K562 (cell line): ENCODE results near the gene VEGFA. TPM values are rescaled to one million over a fixed set of nuclear protein-coding genes. Genes with fewer than 3 reads are reported as not detected.

Source experiments
- ARID2 ChIP-seq: fragments of 450-650 bp; IDR thresholded peaks from 2 replicates; pipeline ENCODE4 v1.6.1; 2017; ENCODE audit warnings: antibody characterized with exemption, mild to moderate bottlenecking
- BRD4 ChIP-seq: fragments of 200-600 bp; sonication (generic); IDR thresholded peaks from 2 replicates; pipeline ENCODE4 v1.6.1; 2017; ENCODE audit warnings: inconsistent platforms
- CC2D1A ChIP-seq: fragments of 450-650 bp; IDR thresholded peaks from 2 replicates; pipeline ENCODE4 v1.6.1; 2017; ENCODE audit warnings: mild to moderate bottlenecking
- FOSL1 ChIP-seq: fragments of 200-800 bp; sonication (Bioruptor generic); conservative IDR thresholded peaks from 2 replicates; pipeline ENCODE4 v1.6.1; 2016; ENCODE audit warnings: missing genetic modification characterization, missing compliant biosample characterization
- GABPB1 ChIP-seq: sonication (generic); formaldehyde crosslinking; IDR thresholded peaks from 2 replicates; pipeline ENCODE4 v1.8.0; 2022; ENCODE audit warnings: mild to moderate bottlenecking, missing genetic modification reagents
- GABPB2 ChIP-seq: fragments of 250-450 bp; sonication (Bioruptor Pico); conservative IDR thresholded peaks from 2 replicates; pipeline ENCODE4 v1.5.1; 2021; ENCODE audit warnings: mild to moderate bottlenecking
- GTF2F1 ChIP-seq: IDR thresholded peaks from 2 replicates; pipeline ENCODE4 v1.6.1; 2011; ENCODE audit warnings: low read depth, low read length, improper control_type of control experiment
- KDM2B ChIP-seq: fragments of 250-450 bp; sonication (Bioruptor Pico); IDR thresholded peaks from 2 replicates; pipeline ENCODE4 v1.8.0; 2021; ENCODE audit warnings: mild to moderate bottlenecking, moderate library complexity
- NELFE ChIP-seq: IDR thresholded peaks from 2 replicates; pipeline ENCODE4 v1.6.1; 2011; ENCODE audit warnings: mild to moderate bottlenecking; ENCODE audit not compliant: insufficient read depth, insufficient read length
- NEUROD1 ChIP-seq: fragments of 150-350 bp; IDR thresholded peaks from 2 replicates; pipeline ENCODE4 v1.6.1; 2014; ENCODE audit warnings: borderline replicate concordance, low read length, low read depth; ENCODE audit not compliant: partially characterized antibody
- NFRKB ChIP-seq: fragments of 450-650 bp; IDR thresholded peaks from 2 replicates; pipeline ENCODE4 v1.6.1; 2016; ENCODE audit warnings: low read depth
- NFYB ChIP-seq: IDR thresholded peaks from 2 replicates; pipeline ENCODE4 v1.6.1; 2011; ENCODE audit warnings: mild to moderate bottlenecking, moderate library complexity; ENCODE audit not compliant: insufficient read length; ENCODE audit errors: extremely low read depth
- NUFIP1 ChIP-seq: fragments of 450-650 bp; IDR thresholded peaks from 2 replicates; pipeline ENCODE4 v1.6.1; 2018; ENCODE audit not compliant: partially characterized antibody
- RBBP5 ChIP-seq: fragments of 200-600 bp; sonication (generic); IDR thresholded peaks from 2 replicates; pipeline ENCODE4 v1.6.1; 2012; ENCODE audit warnings: borderline replicate concordance, mild to moderate bottlenecking, low read length, control low read depth, inconsistent platforms; ENCODE audit not compliant: insufficient read depth, poor library complexity, severe bottlenecking
- SIX5 ChIP-seq, 2 experiments: IDR thresholded peaks; 2 replicates each; pipeline ENCODE4 v1.6.1; 2011; ENCODE audit warnings: low read length in 2 of 2, borderline replicate concordance in 1 of 2, low read depth in 1 of 2, mild to moderate bottlenecking in 1 of 2, moderate library complexity in 1 of 2; ENCODE audit not compliant: insufficient read depth in 1 of 2
- SNRNP70 ChIP-seq: fragments of 200-400 bp; formaldehyde crosslinking; optimal IDR thresholded peaks from 2 replicates; pipeline ENCODE3; 2017; ENCODE audit warnings: low read depth, low read length
- STAT5B ChIP-seq: fragments of 250-450 bp; sonication (Bioruptor Pico); IDR thresholded peaks from 2 replicates; pipeline ENCODE4 v1.8.0; 2021; ENCODE audit warnings: mild to moderate bottlenecking, inconsistent platforms
- TAF15 ChIP-seq: fragments of 200-400 bp; formaldehyde crosslinking; IDR thresholded peaks from 2 replicates; pipeline ENCODE4 v1.6.1; 2017; ENCODE audit warnings: mild to moderate bottlenecking, low read depth, low read length, moderate library complexity
- ZC3H8 ChIP-seq: fragments of 450-650 bp; IDR thresholded peaks from 2 replicates; pipeline ENCODE4 v1.6.1; 2017
- ZNF507 ChIP-seq: conservative IDR thresholded peaks from 2 replicates; pipeline ENCODE4 v1.6.1; 2017; ENCODE audit warnings: missing genetic modification characterization, missing compliant biosample characterization
- polyA plus RNA-seq, 8 experiments: library from polyadenylated mRNA; depleted of rRNA in 4 of 8; stranded (reverse) in 5 of 8; unstranded in 3 of 8; fragments of >200 nt; fragmentation: Nextera tagmentation in 2 of 8; fragmentation: Illumina TruSeq in 1 of 8; extraction: Ambion mirVana in 2 of 8; extraction: Trizol in 1 of 8; gene quantifications; 2 replicates each; pipeline versions ENCODE4 v1.2.1 to v1.2.3, GENCODE V29; 2011 to 2014; ENCODE audit warnings: inconsistent platforms in 1 of 8, missing spikeins in 1 of 8
- total RNA-seq, 7 experiments: library from RNA; depleted of rRNA in 6 of 7; stranded (reverse); fragments of >200 nt in 6 of 7; fragmentation: Illumina TruSeq in 2 of 7; extraction: Trizol in 2 of 7; gene quantifications; 2 replicates each; pipeline versions ENCODE4 v1.2.1 to v1.2.3, GENCODE V29; 2011 to 2021; ENCODE audit warnings: low replicate concordance in 1 of 7
- TF ChIP-seq, protein P1 (sequence below), 3 experiments: fragments of 200-800 bp in 1 of 3; sonication (Bioruptor generic) in 1 of 3; sonication (generic) in 1 of 3; formaldehyde crosslinking in 1 of 3; IDR thresholded peaks; 2 replicates each; pipeline versions ENCODE4 v1.6.1 to v1.8.0; 2016 to 2022; ENCODE audit warnings: mild to moderate bottlenecking in 2 of 3, missing compliant biosample characterization in 2 of 3, missing genetic modification characterization in 2 of 3, missing genetic modification reagents in 1 of 3
- TF ChIP-seq, protein P2 (sequence below): conservative IDR thresholded peaks from 2 replicates; pipeline ENCODE4 v1.6.1; 2011; ENCODE audit warnings: low read depth, mild to moderate bottlenecking, low read length; ENCODE audit not compliant: control insufficient read depth
- TF ChIP-seq, protein P3 (sequence below): IDR thresholded peaks from 2 replicates; pipeline ENCODE4 v1.6.1; 2011; ENCODE audit not compliant: insufficient read length; ENCODE audit errors: extremely low read depth
- TF ChIP-seq, protein P4 (sequence below): fragments of 450-650 bp; IDR thresholded peaks from 2 replicates; pipeline ENCODE4 v1.6.1; 2016; ENCODE audit warnings: borderline replicate concordance

The VEGFA gene
- total and polyA plus RNA-seq, 9 of the 15 experiments (the other 6 are each of a cell fraction or from before 2014, with no cell fraction given): 14.0 to 271 (median 124) TPM

DNA sequence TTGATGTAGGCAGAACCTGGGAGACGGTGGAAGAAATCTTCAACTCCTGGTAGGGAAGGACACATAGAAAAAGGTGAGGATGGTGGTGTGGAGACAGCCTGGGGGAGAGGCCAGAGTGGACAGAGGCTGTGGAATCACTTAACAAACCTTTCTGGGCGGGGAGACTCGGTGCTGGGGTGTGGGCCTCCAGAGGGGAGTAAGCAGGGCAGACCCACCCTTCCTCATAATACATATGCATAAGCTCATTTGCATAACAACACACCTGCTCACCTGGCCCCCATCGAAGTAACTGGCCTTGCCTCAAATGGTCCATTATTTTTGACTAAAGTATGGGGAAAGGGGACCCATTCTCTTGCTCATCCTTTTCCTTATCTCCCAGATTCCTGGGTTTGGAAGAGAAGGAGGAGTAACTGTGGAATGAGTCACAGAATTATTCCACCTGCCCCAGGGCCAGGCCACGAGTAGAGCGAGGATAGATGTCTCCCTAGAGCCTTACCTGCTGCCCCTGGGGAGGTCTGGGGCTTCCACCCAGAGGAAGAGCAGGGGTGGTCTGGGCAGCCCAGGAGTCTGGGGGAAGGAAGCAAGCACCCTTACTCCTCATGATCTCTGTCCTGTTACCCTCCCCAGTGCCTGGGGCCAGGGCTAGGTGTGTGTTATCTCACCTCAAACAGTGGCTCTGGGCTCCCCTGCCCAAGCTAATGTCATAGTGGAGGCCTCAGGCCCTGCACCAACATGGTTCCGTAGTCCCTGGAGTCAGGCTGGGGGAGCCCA, 10.7 kb upstream of the VEGFA start (continued):
- TF ChIP-seq TAF15 (no peak), RBBP5 (peak; percentile 28), SNRNP70 (no peak), BRD4 (no peak), CC2D1A (no peak), FOSL1 (tag) (0 out of 2 replicates have a peak, but pooled peaks have one; percentile 16), GABPB2 (CRISPR knock-in tag) (no peak), ARID2 (no peak), NEUROD1 (no peak), SIX5 (IDR thresholded peaks at IDR 0.05; ENCODE audit: borderline replicate concordance in 1 of 2, insufficient read depth in 1 of 2, low read depth in 1 of 2, low read length in 2 of 2) (no peak), NFRKB (no peak), NUFIP1 (no peak), STAT5B (no peak), GABPB1 (CRISPR knock-in tag) (no peak), KDM2B (no peak), GTF2F1 (0 out of 2 replicates have a peak, but pooled peaks have one; percentile 32), ZNF507 (tag) (no peak), NELFE (no peak), ZC3H8 (no peak), NFYB (no peak)
- TF ChIP-seq, protein P1, sequence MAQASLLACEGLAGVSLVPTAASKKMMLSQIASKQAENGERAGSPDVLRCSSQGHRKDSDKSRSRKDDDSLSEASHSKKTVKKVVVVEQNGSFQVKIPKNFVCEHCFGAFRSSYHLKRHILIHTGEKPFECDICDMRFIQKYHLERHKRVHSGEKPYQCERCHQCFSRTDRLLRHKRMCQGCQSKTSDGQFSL (CRISPR knock-in tag; IDR thresholded peaks at IDR 0.05): no peak
- TF ChIP-seq, protein P1 (tag; IDR thresholded peaks at IDR 0.05): no peak
- TF ChIP-seq, protein P2, sequence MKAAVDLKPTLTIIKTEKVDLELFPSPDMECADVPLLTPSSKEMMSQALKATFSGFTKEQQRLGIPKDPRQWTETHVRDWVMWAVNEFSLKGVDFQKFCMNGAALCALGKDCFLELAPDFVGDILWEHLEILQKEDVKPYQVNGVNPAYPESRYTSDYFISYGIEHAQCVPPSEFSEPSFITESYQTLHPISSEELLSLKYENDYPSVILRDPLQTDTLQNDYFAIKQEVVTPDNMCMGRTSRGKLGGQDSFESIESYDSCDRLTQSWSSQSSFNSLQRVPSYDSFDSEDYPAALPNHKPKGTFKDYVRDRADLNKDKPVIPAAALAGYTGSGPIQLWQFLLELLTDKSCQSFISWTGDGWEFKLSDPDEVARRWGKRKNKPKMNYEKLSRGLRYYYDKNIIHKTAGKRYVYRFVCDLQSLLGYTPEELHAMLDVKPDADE: no peak
- TF ChIP-seq, protein P3, sequence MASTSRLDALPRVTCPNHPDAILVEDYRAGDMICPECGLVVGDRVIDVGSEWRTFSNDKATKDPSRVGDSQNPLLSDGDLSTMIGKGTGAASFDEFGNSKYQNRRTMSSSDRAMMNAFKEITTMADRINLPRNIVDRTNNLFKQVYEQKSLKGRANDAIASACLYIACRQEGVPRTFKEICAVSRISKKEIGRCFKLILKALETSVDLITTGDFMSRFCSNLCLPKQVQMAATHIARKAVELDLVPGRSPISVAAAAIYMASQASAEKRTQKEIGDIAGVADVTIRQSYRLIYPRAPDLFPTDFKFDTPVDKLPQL: no peak
- TF ChIP-seq, protein P4, sequence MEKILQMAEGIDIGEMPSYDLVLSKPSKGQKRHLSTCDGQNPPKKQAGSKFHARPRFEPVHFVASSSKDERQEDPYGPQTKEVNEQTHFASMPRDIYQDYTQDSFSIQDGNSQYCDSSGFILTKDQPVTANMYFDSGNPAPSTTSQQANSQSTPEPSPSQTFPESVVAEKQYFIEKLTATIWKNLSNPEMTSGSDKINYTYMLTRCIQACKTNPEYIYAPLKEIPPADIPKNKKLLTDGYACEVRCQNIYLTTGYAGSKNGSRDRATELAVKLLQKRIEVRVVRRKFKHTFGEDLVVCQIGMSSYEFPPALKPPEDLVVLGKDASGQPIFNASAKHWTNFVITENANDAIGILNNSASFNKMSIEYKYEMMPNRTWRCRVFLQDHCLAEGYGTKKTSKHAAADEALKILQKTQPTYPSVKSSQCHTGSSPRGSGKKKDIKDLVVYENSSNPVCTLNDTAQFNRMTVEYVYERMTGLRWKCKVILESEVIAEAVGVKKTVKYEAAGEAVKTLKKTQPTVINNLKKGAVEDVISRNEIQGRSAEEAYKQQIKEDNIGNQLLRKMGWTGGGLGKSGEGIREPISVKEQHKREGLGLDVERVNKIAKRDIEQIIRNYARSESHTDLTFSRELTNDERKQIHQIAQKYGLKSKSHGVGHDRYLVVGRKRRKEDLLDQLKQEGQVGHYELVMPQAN: no peak
